ENCODE data around the gene REEP3.

DNA sequence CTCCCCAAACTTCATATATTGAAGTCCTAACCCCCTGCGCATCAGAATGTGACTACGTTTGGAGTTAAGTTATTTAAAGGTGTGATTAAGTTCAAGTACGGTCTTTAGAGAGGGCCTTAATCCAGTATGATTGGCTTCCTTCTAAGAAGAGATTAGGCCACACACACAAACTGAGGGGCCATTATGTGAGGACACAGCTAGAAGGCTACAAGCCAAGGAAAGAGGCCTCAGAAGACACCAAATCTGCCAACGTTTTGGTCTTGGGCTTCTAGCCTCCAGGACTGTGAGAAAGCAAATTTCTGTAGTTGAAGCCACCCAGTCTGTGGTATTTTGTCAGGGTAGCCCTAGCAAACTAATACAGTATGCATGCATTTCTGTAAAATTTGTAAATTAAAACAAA lies 41.7 kb downstream of the REEP3 start:
- no peak for TF ChIP-seq POLR2A (IDR thresholded peaks at IDR 0.05)
- TF ChIP-seq, protein P1, sequence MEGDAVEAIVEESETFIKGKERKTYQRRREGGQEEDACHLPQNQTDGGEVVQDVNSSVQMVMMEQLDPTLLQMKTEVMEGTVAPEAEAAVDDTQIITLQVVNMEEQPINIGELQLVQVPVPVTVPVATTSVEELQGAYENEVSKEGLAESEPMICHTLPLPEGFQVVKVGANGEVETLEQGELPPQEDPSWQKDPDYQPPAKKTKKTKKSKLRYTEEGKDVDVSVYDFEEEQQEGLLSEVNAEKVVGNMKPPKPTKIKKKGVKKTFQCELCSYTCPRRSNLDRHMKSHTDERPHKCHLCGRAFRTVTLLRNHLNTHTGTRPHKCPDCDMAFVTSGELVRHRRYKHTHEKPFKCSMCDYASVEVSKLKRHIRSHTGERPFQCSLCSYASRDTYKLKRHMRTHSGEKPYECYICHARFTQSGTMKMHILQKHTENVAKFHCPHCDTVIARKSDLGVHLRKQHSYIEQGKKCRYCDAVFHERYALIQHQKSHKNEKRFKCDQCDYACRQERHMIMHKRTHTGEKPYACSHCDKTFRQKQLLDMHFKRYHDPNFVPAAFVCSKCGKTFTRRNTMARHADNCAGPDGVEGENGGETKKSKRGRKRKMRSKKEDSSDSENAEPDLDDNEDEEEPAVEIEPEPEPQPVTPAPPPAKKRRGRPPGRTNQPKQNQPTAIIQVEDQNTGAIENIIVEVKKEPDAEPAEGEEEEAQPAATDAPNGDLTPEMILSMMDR (IDR thresholded peaks at IDR 0.05) = no peak

All from body of pancreas (tissue), 4 donors.